WTC11 (cell line): ENCODE results near the gene OR56A3. TPM values are rescaled to one million over a fixed set of nuclear protein-coding genes. Genes with fewer than 3 reads are reported as not detected.

ENCODE experiments used
- ATAC-seq: fragments of 200-7000 bp; cut with Tn5 transposase; 2 replicates; pipeline ENCODE4 v1.10.0; 2021; ENCODE audit warnings: mild to moderate bottlenecking, moderate library complexity
- CTCF ChIA-PET: fragments of 300-600 bp; sonication (Branson Sonifier 250); formaldehyde crosslinking; loops from one replicate; lab custom pipeline; 2021; ENCODE audit warnings: antibody characterized with exemption; lab: Charles Lee
- POLR2A ChIA-PET: fragments of 350-600 bp; sonication (Branson Sonifier 250); formaldehyde crosslinking; loops from one replicate; lab custom pipeline; 2021; ENCODE audit warnings: antibody characterized with exemption; lab: Charles Lee
- DNase-seq: peaks from one replicate; pipeline ENCODE4 v3.0.0; 2021; ENCODE audit warnings: low spot score
- H3K27ac Mint-ChIP-seq: 2 replicates; pipeline ENCODE4 v1.8.0; 2021; ENCODE audit warnings: mixed read lengths
- H3K27me3 Mint-ChIP-seq: 2 replicates; pipeline ENCODE4 v1.8.0; 2021; ENCODE audit warnings: low read depth, mild to moderate bottlenecking, moderate library complexity, mixed read lengths
- H3K36me3 Mint-ChIP-seq: 2 replicates; pipeline ENCODE4 v1.8.0; 2021; ENCODE audit warnings: mixed read lengths
- H3K4me1 Mint-ChIP-seq: 2 replicates; pipeline ENCODE4 v1.8.0; 2022; ENCODE audit warnings: mixed read lengths
- H3K4me3 Mint-ChIP-seq: 2 replicates; pipeline ENCODE4 v1.8.0; 2021; ENCODE audit warnings: mild to moderate bottlenecking, moderate library complexity, mixed read lengths
- H3K9me3 Mint-ChIP-seq: 2 replicates; pipeline ENCODE4 v1.8.0; 2021; ENCODE audit warnings: mixed read lengths
- AR ChIP-seq: fragments of 250-450 bp; sonication (Bioruptor Pico); IDR thresholded peaks from 2 replicates; pipeline ENCODE4 v1.9.0; 2021; ENCODE audit warnings: mild to moderate bottlenecking
- ATF3 ChIP-seq: sonication (generic); formaldehyde crosslinking; conservative IDR thresholded peaks from 2 replicates; pipeline ENCODE4 v1.8.1; 2022; ENCODE audit warnings: mild to moderate bottlenecking, missing genetic modification reagents
- CDX4 ChIP-seq: fragments of 250-450 bp; sonication (Bioruptor Pico); IDR thresholded peaks from 2 replicates; pipeline ENCODE4 v1.9.0; 2021; ENCODE audit warnings: moderate library complexity, mild to moderate bottlenecking, inconsistent platforms, borderline replicate concordance
- FOXP1 ChIP-seq: sonication (generic); formaldehyde crosslinking; IDR thresholded peaks from 2 replicates; pipeline ENCODE4 v1.8.0; 2022; ENCODE audit warnings: missing genetic modification reagents, mild to moderate bottlenecking, moderate library complexity, borderline replicate concordance
- FOXP4 ChIP-seq: sonication (generic); formaldehyde crosslinking; IDR thresholded peaks from 2 replicates; pipeline ENCODE4 v1.8.0; 2022; ENCODE audit warnings: mild to moderate bottlenecking, missing genetic modification reagents
- GABPB1 ChIP-seq: sonication (generic); formaldehyde crosslinking; IDR thresholded peaks from 2 replicates; pipeline ENCODE4 v1.8.1; 2023; ENCODE audit warnings: mild to moderate bottlenecking, missing genetic modification reagents
- HMGA2 ChIP-seq: fragments of 250-450 bp; sonication (Bioruptor Pico); IDR thresholded peaks from 2 replicates; pipeline ENCODE4 v1.4.0; 2021; ENCODE audit warnings: mild to moderate bottlenecking, moderate library complexity
- HMGXB4 ChIP-seq: sonication (generic); formaldehyde crosslinking; IDR thresholded peaks from 2 replicates; pipeline ENCODE4 v1.8.1; 2023; ENCODE audit warnings: mild to moderate bottlenecking, moderate library complexity, missing genetic modification reagents
- IRF1 ChIP-seq: sonication (generic); formaldehyde crosslinking; IDR thresholded peaks from 2 replicates; pipeline ENCODE4 v1.8.0; 2023; ENCODE audit warnings: missing genetic modification reagents
- IRF2 ChIP-seq: sonication (generic); formaldehyde crosslinking; IDR thresholded peaks from 2 replicates; pipeline ENCODE4 v1.8.0; 2022; ENCODE audit warnings: low read depth, missing genetic modification reagents, borderline replicate concordance
- MAX ChIP-seq: sonication (generic); formaldehyde crosslinking; IDR thresholded peaks from 2 replicates; pipeline ENCODE4 v1.8.0; 2022; ENCODE audit warnings: mild to moderate bottlenecking, missing genetic modification reagents
- OVOL2 ChIP-seq: fragments of 250-450 bp; sonication (Bioruptor Pico); IDR thresholded peaks from 2 replicates; pipeline ENCODE4 v1.9.0; 2021; ENCODE audit warnings: mild to moderate bottlenecking, borderline replicate concordance
- SMAD4 ChIP-seq: sonication (generic); formaldehyde crosslinking; IDR thresholded peaks from 2 replicates; pipeline ENCODE4 v1.8.0; 2022; ENCODE audit warnings: mild to moderate bottlenecking, missing genetic modification reagents
- STAT6 ChIP-seq: sonication (generic); formaldehyde crosslinking; conservative IDR thresholded peaks from 2 replicates; pipeline ENCODE4 v1.8.1; 2023; ENCODE audit warnings: mild to moderate bottlenecking, low read depth, missing genetic modification reagents, moderate library complexity
- TEAD4 ChIP-seq: sonication (generic); formaldehyde crosslinking; IDR thresholded peaks from 2 replicates; pipeline ENCODE4 v1.8.0; 2022; ENCODE audit warnings: mild to moderate bottlenecking, missing genetic modification reagents
- ZNF532 ChIP-seq: fragments of 250-450 bp; sonication (Bioruptor Pico); IDR thresholded peaks from 2 replicates; pipeline ENCODE4 v1.9.0; 2021; ENCODE audit warnings: mild to moderate bottlenecking, borderline replicate concordance
- ZNF671 ChIP-seq: fragments of 250-450 bp; sonication (Bioruptor Pico); IDR thresholded peaks from 2 replicates; pipeline ENCODE4 v1.8.0; 2021; ENCODE audit warnings: mild to moderate bottlenecking
- total RNA-seq: library from RNA; stranded (reverse); gene quantifications from 3 replicates; pipeline ENCODE4 v1.2.3, GENCODE V29; 2021

Gene OR56A3
- total RNA-seq, 1 experiment from 2014 or later: not detected

GRCh38 chr11:5966958-5967357 is 24.9 kb downstream of the OR56A3 start:
- TF ChIP-seq CDX4 (CRISPR knock-in tag): no peak
- no peak for TF ChIP-seq HMGA2 (CRISPR knock-in tag)
- no peak for TF ChIP-seq FOXP1 (CRISPR knock-in tag)
- TF ChIP-seq OVOL2 (CRISPR knock-in tag): no peak
- TF ChIP-seq IRF2 (CRISPR knock-in tag): no peak
- TF ChIP-seq GABPB1 (CRISPR knock-in tag): no peak
- TF ChIP-seq, all 79 proteins: peak for 0
- Mint-ChIP-seq H3K27ac (no peak overlapping the region), H3K4me3 (no peak overlapping the region), H3K4me1 (no peaks in the 10 kb centered on the region), H3K9me3 (peaks cover 53% of the 10 kb centered on the region), H3K36me3 (peaks cover 25% of the 10 kb centered on the region), H3K27me3 (peaks cover 6% of the 10 kb centered on the region)
- CTCF ChIA-PET: no interaction called here
- no peak for DNase-seq
- ATAC-seq: no peak
- POLR2A ChIA-PET: no interaction called here

GRCh38 chr11:5967708-5968107 is 25.7 kb downstream of the OR56A3 start:
- H3K27ac Mint-ChIP-seq: no peak overlapping the region
- peaks cover 11% of the 10 kb centered on the region for H3K27me3 Mint-ChIP-seq
- no peak overlapping the region for H3K4me3 Mint-ChIP-seq
- ATAC-seq (no peak), DNase-seq (no peak)
- H3K9me3 Mint-ChIP-seq: peaks cover 47% of the 10 kb centered on the region
- ChIA-PET POLR2A (no interaction called here), CTCF (no interaction called here)
- peaks cover 21% of the 10 kb centered on the region for H3K36me3 Mint-ChIP-seq
- H3K4me1 Mint-ChIP-seq: no peaks in the 10 kb centered on the region
- TF ChIP-seq TEAD4 (CRISPR knock-in tag): no peak
- TF ChIP-seq FOXP4 (CRISPR knock-in tag): no peak
- no peak for TF ChIP-seq SMAD4 (CRISPR knock-in tag)
- no peak for TF ChIP-seq MAX (CRISPR knock-in tag)
- no peak for TF ChIP-seq CDX4 (CRISPR knock-in tag)
- TF ChIP-seq HMGXB4: no peak
- TF ChIP-seq AR (CRISPR knock-in tag): no peak
- TF ChIP-seq IRF1: no peak
- no peak for TF ChIP-seq OVOL2 (CRISPR knock-in tag)
- TF ChIP-seq ATF3: no peak
- TF ChIP-seq ZNF532 (CRISPR knock-in tag): no peak
- no peak for TF ChIP-seq ZNF671 (CRISPR knock-in tag)
- no peak for TF ChIP-seq STAT6 (CRISPR knock-in tag)
